GM18909 (cell line): Measurements from ENCODE around the gene LYSMD2.
A peak's percentile ranks its signal among the peaks of the same experiment; 100 is the strongest.
"Not testable (repeated sequence)": the region's sequence is repeated elsewhere in the genome, so short reads cannot be mapped to it uniquely, and the experiment has no call there.

ENCODE experiments used
- ATAC-seq: cut with Tn5 transposase; IDR thresholded peaks from one replicate; pipeline ENCODE4 v1.9.1; 2021; ENCODE audit warnings: mild to moderate bottlenecking; ENCODE audit not compliant: unreplicated experiment, poor library complexity

The LYSMD2 gene

GRCh38 chr15:51737522-51738305, at the start of gene LYSMD2:
Gene LYSMD2 (minus strand): TSS chr15:51737655. CDS start chr15:51737622, 33 bp downstream.
- peak; percentile 40 for ATAC-seq

GRCh38 chr15:51787130-51787529, 49.7 kb upstream of the LYSMD2 start:
- not testable (repeated sequence) for ATAC-seq

GRCh38 chr15:51783967-51784366, 46.5 kb upstream of the LYSMD2 start:
- ATAC-seq: no peak

GRCh38 chr15:51782357-51782896, 45.0 kb upstream of the LYSMD2 start:
- no peak for ATAC-seq

GRCh38 chr15:51781506-51781905, 44.1 kb upstream of the LYSMD2 start:
- ATAC-seq: no peak

- ATAC-seq: no peak
These were observed 43.2 kb upstream of the LYSMD2 start for GRCh38 chr15:51780636-51781035.

- peak; percentile 53 for ATAC-seq
These were observed 39.6 kb upstream of the LYSMD2 start for GRCh38 chr15:51776952-51777569.

GRCh38 chr15:51775967-51776816, 38.7 kb upstream of the LYSMD2 start:
- no peak for ATAC-seq

GRCh38 chr15:51774916-51775315, 37.5 kb upstream of the LYSMD2 start:
- ATAC-seq: no peak

GRCh38 chr15:51771773-51772172, 34.3 kb upstream of the LYSMD2 start:
- no peak for ATAC-seq

- ATAC-seq: no peak
These were observed 33.4 kb upstream of the LYSMD2 start for GRCh38 chr15:51770902-51771301.

- ATAC-seq: no peak
These were observed 30.6 kb upstream of the LYSMD2 start for GRCh38 chr15:51768018-51768417.

GRCh38 chr15:51766341-51766740, 28.9 kb upstream of the LYSMD2 start:
- no peak for ATAC-seq

- no peak for ATAC-seq
These were observed 28.3 kb upstream of the LYSMD2 start for GRCh38 chr15:51765751-51766150.

- ATAC-seq: no peak
These were observed 23.4 kb upstream of the LYSMD2 start for GRCh38 chr15:51760805-51761204.

- ATAC-seq: no peak
These were observed 22.2 kb upstream of the LYSMD2 start for GRCh38 chr15:51759557-51760070.

- ATAC-seq: no peak
These were observed 21.2 kb upstream of the LYSMD2 start for GRCh38 chr15:51758645-51759044.

- no peak for ATAC-seq
These were observed 20.0 kb upstream of the LYSMD2 start for GRCh38 chr15:51757450-51757849.

- ATAC-seq: no peak
These were observed 19.0 kb upstream of the LYSMD2 start for GRCh38 chr15:51756482-51756881.

- ATAC-seq: no peak
These were observed 18.3 kb upstream of the LYSMD2 start for GRCh38 chr15:51755790-51756189.
